Fibroblast of skin of right quadriceps (primary cell): Measurements from ENCODE around the gene SUPT20HL1.

Source experiments
- DNase-seq: peaks from one replicate; pipeline ENCODE4 v3.0.0-alpha.2; 2013

SUPT20HL1 gene

GRCh38 chrX:24399550-24399949 lies 39.1 kb downstream of the SUPT20HL1 start:
- no peak for DNase-seq

GRCh38 chrX:24405959-24406358 lies 45.5 kb downstream of the SUPT20HL1 start:
- no peak for DNase-seq
